ENCODE results near the gene ARID3C.

The ARID3C gene, protein sequence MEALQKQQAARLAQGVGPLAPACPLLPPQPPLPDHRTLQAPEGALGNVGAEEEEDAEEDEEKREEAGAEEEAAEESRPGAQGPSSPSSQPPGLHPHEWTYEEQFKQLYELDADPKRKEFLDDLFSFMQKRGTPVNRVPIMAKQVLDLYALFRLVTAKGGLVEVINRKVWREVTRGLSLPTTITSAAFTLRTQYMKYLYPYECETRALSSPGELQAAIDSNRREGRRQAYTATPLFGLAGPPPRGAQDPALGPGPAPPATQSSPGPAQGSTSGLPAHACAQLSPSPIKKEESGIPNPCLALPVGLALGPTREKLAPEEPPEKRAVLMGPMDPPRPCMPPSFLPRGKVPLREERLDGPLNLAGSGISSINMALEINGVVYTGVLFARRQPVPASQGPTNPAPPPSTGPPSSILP

DNA sequence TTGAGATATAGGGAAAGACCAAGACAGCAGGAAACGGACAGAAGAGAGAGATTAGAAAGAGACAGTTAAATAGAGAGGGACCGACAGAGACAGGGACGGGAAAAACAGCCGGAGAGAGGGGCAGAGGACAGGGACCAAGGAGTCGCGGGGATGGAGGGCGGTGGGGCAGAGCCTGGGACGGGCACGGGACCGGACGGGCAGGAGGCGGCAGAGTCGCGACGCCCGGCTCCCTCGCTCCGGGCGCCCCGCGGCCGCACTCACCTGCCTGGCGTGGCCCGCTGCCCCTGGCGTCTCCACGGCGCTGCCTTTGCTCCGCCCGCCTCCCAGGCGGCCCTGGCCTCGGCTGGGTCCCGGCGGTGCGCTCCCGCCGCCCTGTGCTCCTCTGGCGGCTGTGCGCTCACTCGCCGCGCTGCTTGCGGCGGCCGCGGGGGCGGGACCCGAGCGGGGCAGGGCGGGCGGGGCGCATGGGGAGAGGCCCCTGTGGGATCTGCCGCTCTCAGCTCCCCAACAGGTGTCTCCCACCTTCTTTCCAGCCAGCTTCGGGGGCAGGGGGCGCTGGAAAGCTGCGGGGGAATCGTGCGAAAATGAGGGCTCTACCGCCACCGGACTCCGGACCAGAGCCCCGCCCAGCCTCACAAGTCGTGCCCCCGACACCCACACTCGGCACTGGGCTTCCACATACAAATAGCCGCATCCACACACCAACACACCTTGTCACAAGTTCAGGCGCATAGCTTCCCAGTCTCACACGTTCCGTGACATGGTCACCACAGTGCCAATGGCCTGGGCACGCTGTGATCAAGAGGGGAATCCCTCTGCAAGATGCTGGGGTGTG is at the start of gene ARID3C:
ARID3C (minus strand) TSS at position 411 of the 835 bp plus-strand sequence. CDS start 1,052 bp downstream, outside the sequence.
- no peak for DNase-seq (ENCODE audit: low spot score)

DNA sequence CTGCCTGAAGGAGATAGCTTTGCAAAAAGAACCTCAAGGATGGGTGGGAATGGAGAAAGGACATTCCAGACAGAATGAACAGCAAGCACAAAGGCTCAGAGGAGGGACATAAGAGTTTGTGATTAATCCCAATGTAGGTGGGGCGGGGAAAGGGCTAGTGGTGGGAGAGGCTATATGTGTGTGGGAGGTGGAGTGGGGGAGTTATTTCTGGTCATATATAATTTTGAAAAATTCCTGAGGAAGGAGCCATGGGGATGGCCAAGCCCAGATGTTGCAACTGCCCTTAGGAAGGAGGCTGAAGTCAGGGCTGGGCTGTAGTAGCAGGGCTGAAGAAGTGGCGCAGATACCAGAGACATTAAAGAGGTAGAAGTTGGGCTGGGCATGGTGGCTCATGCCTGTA is 47.0 kb upstream of the ARID3C start:
- DNase-seq (ENCODE audit: low spot score): no peak

DNA sequence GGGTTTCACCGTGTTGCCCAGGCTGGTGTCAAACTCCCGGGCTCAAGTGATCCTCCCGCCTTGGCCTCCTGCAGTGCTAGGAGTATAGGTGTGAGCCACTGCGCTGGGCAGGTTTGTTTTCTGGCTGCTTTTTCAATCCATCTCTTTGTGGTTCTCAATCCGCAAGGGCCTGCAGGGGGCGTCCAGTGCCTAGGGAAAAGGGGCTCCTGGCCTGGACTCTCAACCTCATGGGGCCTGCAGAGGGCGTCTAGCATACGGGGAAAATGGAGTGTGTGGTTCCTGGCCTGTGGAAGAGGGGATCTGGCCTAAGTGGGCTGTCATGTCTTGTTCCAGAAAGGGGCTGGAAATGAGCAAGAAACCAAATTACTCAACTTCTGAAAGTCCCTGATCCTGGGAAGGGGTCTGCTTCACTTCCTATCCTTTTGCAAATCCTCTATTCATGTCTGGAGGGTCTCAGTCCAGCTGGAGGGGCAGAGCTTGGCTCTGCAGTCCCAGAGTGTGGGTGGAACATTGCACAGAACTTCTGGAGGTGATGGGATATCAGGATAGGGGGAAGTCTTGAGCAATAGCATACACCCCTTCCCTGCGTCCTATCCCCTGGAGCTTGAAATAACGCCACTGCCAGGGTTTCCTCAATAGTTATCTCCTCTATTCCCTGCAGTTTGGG is 46.3 kb upstream of the ARID3C start:
- DNase-seq (ENCODE audit: low spot score): peak; percentile 29

DNA sequence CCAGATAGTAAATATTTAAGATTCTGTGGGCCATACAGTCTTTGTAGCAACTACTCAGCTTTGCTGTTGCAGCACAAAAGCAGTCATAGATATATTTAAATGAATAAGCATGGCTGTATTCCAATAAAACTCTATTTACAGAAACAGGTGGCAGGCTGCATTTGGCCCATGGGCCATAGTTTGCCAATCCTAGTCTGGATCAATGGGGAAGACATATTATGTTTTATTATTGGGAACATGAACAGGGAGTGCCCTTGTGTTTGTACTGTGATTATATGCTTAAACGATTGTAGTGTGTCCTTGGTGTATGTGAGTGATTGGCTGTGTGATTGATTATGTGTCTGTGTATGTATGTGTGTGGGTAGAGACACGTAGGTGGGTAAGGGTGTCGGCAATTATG is 45.6 kb upstream of the ARID3C start:
- DNase-seq (ENCODE audit: low spot score): no peak

DNA sequence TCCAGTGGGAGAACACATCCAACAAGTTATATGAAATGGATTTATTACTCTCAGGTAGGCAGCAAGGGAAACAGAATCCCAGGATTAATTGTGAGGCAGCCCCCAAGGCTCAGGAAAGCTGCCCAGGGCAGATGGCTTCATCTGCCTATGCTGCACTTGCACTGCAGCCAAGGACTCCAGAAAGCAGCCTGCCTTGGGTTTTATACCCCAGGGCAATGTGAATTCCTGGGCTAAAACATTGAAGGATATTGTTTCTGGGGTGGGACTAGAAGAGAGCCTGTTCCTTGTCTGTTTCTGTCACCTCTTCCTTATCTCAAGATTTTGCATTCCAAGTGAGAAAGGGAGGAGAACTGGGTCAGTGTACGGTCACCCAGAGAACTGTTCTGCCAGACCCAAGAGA is 42.4 kb upstream of the ARID3C start:
- no peak for DNase-seq (ENCODE audit: low spot score)

DNA sequence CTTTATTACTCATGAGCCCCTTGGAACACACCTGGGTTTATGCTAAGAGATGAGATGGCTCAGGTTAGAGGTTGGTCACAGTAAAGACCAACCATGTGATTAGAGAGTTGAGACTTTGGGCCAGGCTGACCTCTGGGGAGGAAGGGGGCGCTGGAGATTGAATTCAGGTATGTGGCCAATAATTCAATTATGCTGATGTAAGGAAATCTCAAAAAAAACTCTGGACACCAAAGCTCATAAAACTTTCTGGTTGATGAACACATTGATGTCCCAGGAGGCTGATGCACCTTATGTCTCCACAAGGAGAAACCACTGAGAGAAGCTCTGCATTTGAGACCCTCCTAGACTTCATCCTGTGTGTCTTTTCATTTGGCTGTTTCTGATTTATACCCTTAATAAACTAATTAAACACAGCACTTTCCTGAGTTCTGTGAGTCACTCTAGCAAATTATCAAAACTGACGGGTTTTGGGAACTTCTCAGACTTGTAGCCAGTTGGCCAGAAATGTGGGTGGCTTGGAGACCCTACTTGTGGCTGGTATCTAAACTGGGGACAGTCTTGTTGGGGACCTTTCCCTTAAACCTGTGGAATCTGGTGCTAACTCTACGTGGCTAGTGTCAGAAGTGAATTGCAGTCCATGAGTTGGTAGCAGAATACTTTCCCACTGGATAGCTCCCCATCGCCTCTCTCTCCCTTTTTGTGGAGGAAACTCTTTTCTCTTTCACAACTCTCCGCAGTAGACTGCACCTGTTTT is 41.1 kb upstream of the ARID3C start:
- DNase-seq (ENCODE audit: low spot score): no peak

DNA sequence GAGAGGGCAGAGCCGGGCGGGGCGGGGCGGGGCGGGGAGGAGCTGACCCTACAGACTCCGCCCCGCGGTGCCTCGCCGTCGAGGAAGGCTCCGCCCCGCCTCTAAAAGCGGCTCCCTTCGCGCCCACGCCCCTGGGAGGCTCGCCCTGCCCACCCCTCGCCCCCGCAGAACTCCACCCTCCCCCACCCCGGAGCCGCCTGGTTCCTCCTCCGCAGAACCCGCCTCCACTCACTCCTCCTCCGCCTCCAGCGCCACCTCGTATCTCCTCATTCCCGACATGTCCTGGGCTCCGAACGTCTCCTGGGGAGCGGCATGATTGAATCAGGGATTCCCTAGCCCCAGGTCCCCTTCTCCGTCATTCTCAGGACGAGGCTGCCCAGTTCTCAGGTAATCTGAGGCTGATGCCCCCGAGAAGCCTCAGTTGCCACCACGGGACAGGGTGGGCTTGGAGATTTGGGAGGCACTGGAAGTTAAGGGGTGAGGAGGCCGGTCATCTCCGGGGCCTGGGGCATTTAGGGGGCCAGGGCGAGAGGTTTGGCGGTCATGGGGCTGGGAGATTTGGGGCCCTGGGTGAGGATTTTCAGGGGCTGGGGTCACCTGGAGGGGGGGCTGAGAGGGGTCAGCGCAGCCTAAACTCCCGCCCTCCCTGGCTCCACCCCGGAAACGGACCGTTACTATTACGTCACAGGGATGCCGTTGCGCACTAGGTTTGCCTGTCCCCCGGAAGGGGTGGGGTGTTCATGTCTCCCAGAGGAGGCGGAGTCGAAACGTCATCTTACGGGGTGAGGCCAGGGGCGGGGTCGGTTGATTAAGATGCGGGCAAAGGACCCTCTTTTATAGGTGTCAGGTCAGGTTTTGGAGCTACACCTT is 36.8 kb upstream of the ARID3C start:
- peak; percentile 95 for DNase-seq (ENCODE audit: low spot score)

DNA sequence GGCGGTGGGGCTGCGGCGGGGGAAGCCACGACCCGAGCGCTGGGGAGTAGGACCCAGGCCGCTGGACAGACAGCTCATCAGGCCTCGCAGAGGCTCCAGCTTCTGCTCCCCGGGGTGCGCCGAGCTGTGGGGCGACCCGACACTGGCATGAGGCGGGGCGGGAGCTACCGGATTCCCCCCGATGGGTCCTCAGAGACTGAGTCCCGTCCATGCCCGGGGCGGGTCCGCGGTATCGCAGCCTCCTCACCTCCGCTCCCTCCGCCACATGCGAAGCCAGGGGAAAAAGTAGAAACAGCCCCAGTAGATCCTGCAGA is 36.2 kb upstream of the ARID3C start:
- DNase-seq (ENCODE audit: low spot score): no peak

DNA sequence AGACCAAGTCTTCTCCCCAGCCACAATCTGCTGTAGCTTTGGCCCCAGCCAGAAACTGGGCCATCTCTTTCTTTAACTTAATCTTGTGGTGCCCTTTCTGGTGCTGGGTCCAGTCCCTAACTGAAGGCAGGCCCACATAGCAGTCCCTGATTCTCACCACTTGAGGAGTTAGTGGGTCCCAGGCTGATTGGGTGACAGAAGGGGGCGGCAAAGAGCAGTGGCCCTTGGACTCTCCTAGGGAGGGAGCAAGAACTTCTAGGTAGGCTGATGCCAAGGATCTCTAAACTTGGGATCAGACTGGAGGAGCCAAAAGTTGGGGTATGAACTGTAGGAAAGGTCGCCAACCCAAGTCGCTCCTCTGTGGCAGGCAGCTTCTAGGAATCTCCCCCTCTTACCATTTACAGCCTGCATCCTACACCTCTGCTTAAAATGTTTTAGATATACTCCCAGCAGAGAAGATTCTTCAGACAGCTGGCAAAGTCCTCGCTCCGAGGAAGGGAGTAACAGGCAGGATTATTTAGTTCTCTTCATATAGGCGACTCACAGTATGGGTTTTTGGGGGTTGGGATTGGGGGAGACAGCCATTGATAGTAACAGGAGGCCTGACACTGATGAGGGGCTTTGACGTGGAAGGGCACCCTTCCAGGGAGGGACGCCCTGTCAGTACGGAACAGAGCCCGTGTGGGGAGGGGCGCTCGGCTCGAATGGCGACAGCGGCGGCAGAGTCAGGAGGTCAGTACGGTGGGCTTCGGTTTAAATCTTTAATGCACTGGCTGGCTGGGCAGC is 35.6 kb upstream of the ARID3C start:
- DNase-seq (ENCODE audit: low spot score): peak; percentile 80

DNA sequence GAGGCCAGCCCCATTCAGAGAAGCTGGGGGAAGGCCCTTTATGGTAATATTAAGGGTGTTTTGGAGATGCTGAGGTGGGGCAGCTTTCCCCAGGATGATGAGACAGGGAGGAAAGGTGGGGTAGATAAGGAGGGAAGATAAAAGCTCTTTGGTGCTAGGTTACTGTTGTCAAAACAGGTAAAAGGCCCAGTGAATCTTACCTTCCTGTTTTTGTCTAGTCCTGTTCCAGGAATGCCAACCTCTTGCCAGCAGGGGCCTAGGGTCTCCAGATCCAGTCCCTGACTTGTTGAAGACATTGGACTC is 34.4 kb upstream of the ARID3C start:
- DNase-seq (ENCODE audit: low spot score): no peak

DNA sequence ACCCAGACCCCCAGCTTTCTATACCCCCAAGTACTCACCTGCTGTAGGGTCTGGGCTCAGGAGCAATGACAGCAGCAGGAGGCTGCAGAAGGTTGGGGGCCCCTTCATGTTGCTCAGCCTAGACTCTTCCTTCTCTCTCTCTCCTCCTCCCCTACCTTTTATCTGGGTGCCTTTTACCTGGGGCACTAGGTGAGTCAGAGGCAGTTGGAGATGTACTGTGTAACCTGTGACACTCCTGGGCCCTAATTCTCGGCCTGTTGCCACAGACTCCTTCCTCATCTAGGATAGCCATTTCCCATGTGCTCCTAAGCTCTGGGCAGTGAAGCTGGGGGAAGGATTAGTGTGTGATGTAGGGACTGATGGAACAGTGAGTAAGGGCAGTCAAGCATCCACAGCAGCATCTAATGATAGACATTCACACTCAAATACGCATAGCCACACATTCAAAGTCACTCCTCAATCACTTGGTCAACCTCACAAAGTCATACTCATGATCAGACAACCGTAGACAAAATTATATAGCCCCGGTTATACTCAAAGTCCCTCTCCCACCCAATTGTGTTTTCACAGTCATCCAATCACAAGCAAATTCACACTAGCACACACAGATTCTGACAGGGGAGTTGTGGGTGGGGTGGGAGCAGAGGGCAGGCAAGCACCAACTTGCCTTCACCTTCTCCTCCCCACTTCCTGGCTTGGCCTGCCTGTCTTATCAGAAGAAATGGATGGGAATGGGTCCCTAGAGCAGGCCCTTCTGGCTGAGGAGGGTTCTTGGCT is 33.8 kb upstream of the ARID3C start, which contains the start of gene CCL27:
CCL27 (minus strand) TSS at position 132 of the 777 bp plus-strand sequence; CDS start at position 108, 24 bp downstream.
- no peak for DNase-seq (ENCODE audit: low spot score)

DNA sequence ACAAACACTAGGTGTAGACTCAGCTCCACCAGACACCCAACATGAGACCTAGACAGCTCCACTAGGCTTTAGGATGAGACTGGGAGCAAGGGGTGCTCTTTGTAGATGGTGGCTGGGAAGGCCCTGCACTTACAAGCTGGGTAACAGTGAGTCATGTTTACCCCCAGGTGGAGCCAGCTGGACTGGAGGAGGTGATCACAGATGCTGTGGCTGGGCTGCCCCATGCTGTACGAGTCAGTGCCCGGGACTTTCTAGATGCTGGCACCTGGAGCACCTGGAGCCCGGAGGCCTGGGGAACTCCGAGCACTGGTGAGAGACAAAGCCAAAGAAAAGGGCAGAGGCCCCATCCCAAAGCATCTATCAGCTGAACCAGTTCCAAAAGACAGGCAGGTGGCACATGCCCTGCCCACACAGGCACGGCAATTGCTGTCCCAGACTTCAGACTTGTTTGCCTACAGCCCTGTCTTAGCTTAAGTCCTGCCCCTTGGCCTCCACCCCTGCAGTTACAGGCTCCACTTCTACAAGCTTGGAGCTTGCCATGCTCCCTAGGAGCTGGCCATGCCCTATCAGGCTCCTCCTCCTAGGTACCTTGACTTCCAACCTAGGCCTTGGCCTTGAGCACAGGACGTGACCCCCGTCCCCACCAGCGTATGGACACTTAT is 30.9 kb upstream of the ARID3C start:
- no peak for DNase-seq (ENCODE audit: low spot score)

DNA sequence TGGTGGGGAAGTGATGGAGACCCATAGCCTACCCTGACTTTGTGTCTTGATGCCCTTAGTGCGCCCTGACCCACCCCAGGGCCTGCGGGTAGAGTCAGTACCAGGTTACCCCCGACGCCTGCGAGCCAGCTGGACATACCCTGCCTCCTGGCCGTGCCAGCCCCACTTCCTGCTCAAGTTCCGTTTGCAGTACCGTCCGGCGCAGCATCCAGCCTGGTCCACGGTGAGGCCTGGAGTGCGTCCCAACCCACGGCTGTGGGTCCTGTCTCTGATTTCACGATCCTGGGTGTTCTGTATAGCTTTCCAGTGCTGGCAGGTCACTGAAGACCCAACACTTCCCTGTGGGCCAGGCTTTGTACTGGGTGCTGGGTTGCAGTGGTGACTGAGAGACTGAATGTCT is 29.6 kb upstream of the ARID3C start:
- DNase-seq (ENCODE audit: low spot score): no peak

DNA sequence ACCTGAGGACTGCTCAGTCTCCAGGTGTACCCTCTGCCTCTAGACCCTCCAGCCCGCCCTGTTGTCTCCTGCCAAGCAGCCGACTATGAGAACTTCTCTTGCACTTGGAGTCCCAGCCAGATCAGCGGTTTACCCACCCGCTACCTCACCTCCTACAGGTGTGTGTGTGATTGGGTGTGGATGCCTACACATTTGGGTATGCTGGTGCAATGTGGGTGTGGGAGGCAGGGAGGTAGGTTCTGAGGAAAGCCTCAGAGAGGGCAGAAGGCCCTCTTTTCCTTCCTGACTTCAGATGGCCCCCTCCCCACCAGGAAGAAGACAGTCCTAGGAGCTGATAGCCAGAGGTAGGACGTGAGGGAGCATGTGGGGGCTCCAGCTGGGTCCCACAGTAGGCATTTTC is 28.1 kb upstream of the ARID3C start:
- DNase-seq (ENCODE audit: low spot score): no peak

DNA sequence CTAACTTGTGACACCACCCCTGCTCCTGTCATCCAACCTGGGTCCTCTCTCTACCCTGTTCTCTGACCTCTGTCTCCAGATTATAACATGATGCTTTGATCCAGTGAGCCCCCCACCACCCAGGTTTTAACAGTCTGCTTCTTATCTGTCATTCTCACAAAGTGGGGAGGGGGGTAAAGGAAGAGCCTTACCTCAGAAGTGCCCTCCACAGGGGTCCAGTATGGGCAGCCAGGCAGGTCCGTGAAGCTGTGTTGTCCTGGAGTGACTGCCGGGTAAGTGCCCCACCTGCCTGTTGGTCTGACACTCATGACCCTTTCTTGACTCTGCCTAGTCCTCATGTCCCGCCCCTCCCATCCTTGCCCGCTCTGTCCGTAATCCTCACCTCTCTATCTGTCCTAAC is 26.5 kb upstream of the ARID3C start:
- DNase-seq (ENCODE audit: low spot score): no peak

DNA sequence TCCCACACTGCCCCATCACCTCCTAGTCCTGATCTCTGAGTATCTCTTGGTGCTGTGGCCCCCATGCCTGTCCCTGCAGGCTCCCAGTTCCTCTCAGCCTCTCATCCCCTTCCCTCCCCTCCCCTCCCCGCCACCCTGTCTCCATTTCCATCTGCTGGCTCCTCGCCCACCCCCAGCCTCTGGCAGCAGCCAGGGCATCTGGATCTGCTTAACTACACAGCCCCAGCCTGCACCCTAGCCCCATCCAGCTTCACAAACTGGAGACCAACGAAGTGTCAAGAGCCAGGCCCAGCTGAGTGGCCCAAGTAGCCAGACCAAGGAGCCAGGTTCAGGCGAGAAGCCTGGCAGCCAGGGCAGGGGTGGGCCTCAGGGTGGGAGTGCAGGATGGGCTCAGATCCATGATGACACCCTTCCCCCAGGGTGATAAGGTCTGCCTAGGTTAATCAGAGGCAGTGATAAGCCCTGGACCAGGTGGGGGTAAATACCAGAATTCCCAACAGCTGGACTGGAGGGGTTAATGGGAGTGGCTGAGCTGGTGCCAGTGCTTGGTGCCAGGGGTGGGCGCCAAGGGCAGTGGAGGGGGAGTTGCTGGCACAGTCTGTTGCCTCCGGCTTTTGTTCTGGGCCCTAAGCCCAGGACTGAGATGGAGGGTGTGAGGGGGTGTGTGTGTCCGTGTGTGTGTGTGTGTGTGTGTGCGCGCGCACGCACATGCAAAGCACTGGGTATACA is 25.6 kb upstream of the ARID3C start:
- peak; percentile 82 for DNase-seq (ENCODE audit: low spot score)

DNA sequence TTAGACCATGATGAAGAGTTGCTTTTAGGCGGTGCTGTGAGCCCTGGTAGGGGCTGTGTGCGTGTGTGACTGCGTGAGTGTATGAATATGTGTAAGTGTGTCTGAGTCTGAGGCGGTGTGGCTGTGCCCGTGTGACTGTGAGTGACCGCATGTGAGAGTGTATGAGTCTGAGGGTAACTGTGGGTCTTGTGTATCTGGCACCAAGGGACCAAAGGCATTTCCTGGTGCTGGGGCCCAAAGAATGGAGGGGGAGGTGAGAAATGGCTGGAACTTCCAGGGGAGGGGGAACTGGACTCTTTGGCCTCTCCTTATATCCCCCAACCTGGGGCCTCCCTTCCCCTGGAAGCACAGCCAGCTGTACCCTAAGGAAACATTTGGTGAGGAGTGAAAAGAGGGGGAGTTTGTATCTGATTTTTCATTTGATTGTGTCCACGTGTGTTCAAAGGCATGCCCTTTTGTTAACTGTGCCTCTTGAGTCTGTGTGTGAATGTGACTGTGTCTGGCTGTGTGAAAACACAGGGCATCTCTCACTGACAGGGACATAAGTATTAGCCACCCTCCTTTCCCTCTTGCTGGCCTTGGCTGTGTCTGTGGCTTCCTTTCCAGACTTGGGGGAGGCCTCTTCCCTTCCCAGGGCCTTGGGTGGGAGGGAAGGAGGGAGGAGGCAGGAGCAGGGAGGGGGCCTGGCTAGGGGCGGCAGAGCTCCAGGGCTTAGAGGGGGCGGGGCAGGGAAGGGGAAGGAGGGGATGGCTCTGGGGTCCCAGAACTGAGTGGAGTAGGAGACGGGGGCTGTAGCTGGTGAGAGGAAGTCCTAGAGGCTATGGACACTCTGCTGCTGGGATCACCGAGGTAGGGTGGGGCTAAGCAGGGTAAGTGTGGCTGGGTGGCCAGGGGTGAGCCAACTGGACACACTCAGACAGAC is 24.5 kb upstream of the ARID3C start:
- no peak for DNase-seq (ENCODE audit: low spot score)

All from globus pallidus (tissue), 1 donor.